Psoas muscle (tissue), 8 donors: ENCODE results near the gene KIF9. TPM values are rescaled to one million over a fixed set of nuclear protein-coding genes. Genes with fewer than 3 reads are reported as not detected.
"Not testable (repeated sequence)": the region's sequence is repeated elsewhere in the genome, so short reads cannot be mapped to it uniquely, and the experiment has no call there.

Source experiments
- ATAC-seq, 4 donors: fragments of 200-7000 bp; cut with Tn5 transposase; one replicate each; pipeline ENCODE4 v1.9.1; 2020; ENCODE audit warnings: moderate library complexity in 3 of 4, mild to moderate bottlenecking in 2 of 4
- DNase-seq, 2 donors: peaks; one replicate each; pipeline ENCODE4 v3.0.0-alpha.2; 2020
- H3K27ac ChIP-seq: fragments of 200-600 bp; one replicate; pipeline ENCODE4 v1.8.0; 2022
- H3K27me3 ChIP-seq, 3 donors: fragments of 200-600 bp in 1 of 3; one replicate each; pipeline versions ENCODE4 v1.6.1 to v1.8.0; 2013 to 2022; ENCODE audit warnings: low read length in 2 of 3, mild to moderate bottlenecking in 2 of 3, moderate library complexity in 1 of 3; ENCODE audit not compliant: insufficient read depth in 3 of 3
- H3K36me3 ChIP-seq, 2 donors: fragments of 200-600 bp in 1 of 2; one replicate each; pipeline versions ENCODE4 v1.6.1 to v1.8.0; 2013 to 2022; ENCODE audit warnings: low read depth in 1 of 2, mild to moderate bottlenecking in 1 of 2, moderate library complexity in 1 of 2; ENCODE audit not compliant: insufficient read depth in 1 of 2
- H3K4me1 ChIP-seq: fragments of 200-600 bp; one replicate; pipeline ENCODE4 v1.8.0; 2022
- H3K4me3 ChIP-seq: fragments of 200-600 bp; one replicate; pipeline ENCODE4 v1.8.0; 2022; ENCODE audit warnings: mild to moderate bottlenecking
- H3K9me3 ChIP-seq: fragments of 200-600 bp; one replicate; pipeline ENCODE4 v1.8.0; 2022
- WGBS, 3 donors: extraction: QIAGEN DNeasy Blood & Tissue Kit; methylation state at CpG; one replicate each; pipeline versions ENCODE4 v1.1.6 to v1.1.7; 2013; 5-methylcytosine and 5-hydroxymethylcytosine counted together
- intact Hi-C, 2 donors: fragments of 100-400 bp; cut with DNase I; formaldehyde crosslinking; loops; one replicate each; pipeline versions ENCODE4 v1.11.0 to v1.14.2; 2022
- polyA plus RNA-seq, 3 donors: library from polyadenylated mRNA; stranded (reverse); fragments of 200-250 nt; gene quantifications; one replicate each; pipeline ENCODE4 v1.2.3, GENCODE V29; 2013
- total RNA-seq, 4 donors: library from RNA; stranded (reverse); fragmentation: NEBNext Ultra II Directional in 2 of 4; extraction: Animal tissue kit (Norgen Biotek cat#: 25700) in 2 of 4; gene quantifications; one replicate each; pipeline versions ENCODE4 v1.2.1 to v1.2.4, GENCODE V29; 2021 to 2023
- TF ChIP-seq, protein P1 (sequence below): fragments of 200-600 bp; IDR thresholded peaks from one replicate; pipeline ENCODE4 v1.8.0; 2022; ENCODE audit warnings: antibody characterized with exemption
- donor health status: healthy with polysubstance abuse.
- donor health status: DM: no; HTN: no; CAD: no; lungs with moderate emphysema.
- donor health status: Bipolar disorder and iron deficiency.
- donor health status: healthy.
- donor health status: DM: yes; HTN: yes; CAD: no.
- donor health status: DM: no; HTN: no; CAD: no.
- donor health status: DM: no; HTN: no; CAD: no.
- donor health status: DM: yes; HTN: yes; CAD: no.

Gene KIF9
- total and polyA plus RNA-seq, 7 donors: 3.5 to 15.5 (median 5.9) TPM

DNA sequence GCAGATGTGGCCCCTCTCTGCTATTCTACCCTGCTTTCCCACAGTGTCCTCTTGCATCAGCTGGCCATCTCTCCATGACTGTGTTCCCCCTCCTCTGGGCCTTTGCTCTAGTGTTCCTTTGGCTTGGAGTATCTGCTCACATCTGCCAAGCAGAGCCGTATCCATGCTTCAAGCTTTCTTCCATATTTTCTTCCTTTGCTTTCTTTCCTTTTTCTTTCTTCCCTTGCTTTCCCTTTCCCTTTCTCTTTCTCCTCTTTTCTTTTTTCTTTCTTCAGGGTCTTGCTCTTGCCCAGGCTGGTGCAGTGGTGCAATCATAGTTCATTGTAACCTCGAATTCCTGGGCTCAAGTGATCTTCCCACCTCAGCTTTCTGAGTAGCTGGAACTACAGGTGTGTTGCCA, 12.7 kb upstream of the KIF9 start:
- TF ChIP-seq, protein P1, sequence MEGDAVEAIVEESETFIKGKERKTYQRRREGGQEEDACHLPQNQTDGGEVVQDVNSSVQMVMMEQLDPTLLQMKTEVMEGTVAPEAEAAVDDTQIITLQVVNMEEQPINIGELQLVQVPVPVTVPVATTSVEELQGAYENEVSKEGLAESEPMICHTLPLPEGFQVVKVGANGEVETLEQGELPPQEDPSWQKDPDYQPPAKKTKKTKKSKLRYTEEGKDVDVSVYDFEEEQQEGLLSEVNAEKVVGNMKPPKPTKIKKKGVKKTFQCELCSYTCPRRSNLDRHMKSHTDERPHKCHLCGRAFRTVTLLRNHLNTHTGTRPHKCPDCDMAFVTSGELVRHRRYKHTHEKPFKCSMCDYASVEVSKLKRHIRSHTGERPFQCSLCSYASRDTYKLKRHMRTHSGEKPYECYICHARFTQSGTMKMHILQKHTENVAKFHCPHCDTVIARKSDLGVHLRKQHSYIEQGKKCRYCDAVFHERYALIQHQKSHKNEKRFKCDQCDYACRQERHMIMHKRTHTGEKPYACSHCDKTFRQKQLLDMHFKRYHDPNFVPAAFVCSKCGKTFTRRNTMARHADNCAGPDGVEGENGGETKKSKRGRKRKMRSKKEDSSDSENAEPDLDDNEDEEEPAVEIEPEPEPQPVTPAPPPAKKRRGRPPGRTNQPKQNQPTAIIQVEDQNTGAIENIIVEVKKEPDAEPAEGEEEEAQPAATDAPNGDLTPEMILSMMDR: no peak
- WGBS, 3 donors: 75 to 82% (median 82%) methylated on average over 2 of the region's 2 CpGs
- Histone ChIP-seq H3K27me3 (no peaks in the 10 kb centered on the region), H3K36me3 (peaks cover 0 to 13% of the 10 kb centered on the region in 2 donors), H3K4me1 (peaks cover 18% of the 10 kb centered on the region), H3K4me3 (no peak overlapping the region), H3K9me3 (no peaks in the 10 kb centered on the region), H3K27ac (no peak overlapping the region)
- DNase-seq (no peak), ATAC-seq (no peak)
- intact Hi-C loops: no loop called here

DNA sequence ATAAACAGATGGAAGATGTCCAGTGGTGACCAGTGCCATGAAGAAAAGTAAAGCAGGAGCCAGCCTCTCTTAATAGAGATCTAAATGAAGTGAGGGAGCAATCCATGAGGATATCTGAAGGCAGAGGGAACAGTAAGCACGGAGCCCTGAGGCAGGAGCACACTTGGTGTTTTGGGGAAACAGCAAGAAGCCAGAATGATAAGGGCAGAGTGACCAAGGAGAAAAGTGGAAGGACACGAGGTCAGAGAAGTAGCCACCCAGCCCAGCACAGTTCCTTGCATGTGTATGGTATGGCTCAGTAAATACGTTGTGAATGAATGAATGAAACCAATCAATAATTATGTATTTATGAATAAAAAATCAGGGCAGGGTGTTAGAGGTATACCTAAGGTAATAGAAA, 11.8 kb upstream of the KIF9 start:
- Histone ChIP-seq H3K27me3 (no peaks in the 10 kb centered on the region), H3K9me3 (no peaks in the 10 kb centered on the region), H3K27ac (no peak overlapping the region), H3K4me3 (no peak overlapping the region), H3K36me3 (peaks cover 0 to 21% of the 10 kb centered on the region in 2 donors), H3K4me1 (peaks cover 18% of the 10 kb centered on the region)
- 84 to 93% (median 89%) methylated on average over 3 of the region's 3 CpGs for WGBS, 3 donors
- no peak for DNase-seq
- intact Hi-C loops: no loop called here
- no peak for ATAC-seq
- TF ChIP-seq, protein P1: no peak

DNA sequence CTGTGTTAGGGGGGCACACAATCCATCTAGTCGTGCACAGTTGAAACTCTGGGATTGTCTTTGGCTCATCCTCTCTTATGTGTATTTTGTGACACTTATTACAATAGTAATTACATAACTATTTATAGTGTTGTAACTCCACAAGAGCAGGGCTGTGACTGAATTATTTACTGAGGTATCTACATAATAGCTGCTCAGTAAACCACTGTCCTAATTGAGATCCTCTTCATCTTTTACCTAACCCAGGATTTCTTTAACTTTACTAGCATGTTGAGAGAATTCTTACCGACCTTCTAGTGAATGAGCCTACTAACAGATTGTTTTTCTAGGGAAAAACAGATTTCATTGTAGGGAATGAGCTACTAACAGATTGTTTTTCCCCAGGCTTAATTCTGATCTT, 11.2 kb upstream of the KIF9 start:
- peaks cover 3 to 27% of the 10 kb centered on the region in 2 donors for H3K36me3 ChIP-seq
- H3K9me3 ChIP-seq: no peaks in the 10 kb centered on the region
- intact Hi-C loops: no loop called here
- TF ChIP-seq, protein P1: no peak
- H3K27me3 ChIP-seq: no peaks in the 10 kb centered on the region
- H3K4me1 ChIP-seq: peaks cover 18% of the 10 kb centered on the region
- 74 to 86% (median 83%) methylated on average over 2 of the region's 2 CpGs for WGBS, 3 donors
- no peak overlapping the region for H3K27ac ChIP-seq
- no peak overlapping the region for H3K4me3 ChIP-seq
- no peak for ATAC-seq
- DNase-seq: no peak

DNA sequence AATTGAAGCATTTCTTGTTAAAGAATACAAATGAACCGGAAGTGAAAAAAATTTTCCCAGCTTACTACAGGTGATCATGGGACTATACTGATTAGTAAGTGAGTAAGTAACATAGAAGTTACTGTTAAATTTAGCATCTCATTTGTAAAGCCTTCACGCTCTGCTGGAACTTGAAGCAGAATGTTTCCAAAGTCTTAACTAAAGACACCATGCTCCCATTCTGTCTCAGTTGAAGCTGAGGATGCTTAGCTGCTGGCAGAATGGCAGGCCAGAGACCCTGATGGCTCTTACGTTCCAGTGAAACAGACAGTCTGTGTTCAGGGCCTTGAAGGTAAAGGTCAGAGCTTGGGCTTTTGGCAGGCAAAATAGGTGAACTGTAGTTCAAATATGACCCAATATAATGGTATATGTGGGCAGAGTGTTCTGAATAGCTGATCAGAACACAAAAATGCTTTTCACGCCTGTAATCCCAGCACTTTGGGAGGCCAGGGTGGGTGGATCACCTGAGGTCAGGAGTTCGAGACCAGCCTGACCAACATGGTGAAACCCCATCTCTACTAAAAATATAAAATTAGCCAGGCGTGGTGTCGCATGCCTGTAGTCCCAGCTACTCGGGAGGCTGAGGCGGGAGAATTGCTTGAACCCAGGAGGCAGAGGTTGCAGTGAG, 9.3 kb upstream of the KIF9 start:
- H3K27ac ChIP-seq, H3K27me3 ChIP-seq, DNase-seq, intact Hi-C loops, H3K9me3 ChIP-seq, ATAC-seq, H3K4me3 ChIP-seq: not testable (repeated sequence)
- peaks cover 10 to 46% of the 10 kb centered on the region in 2 donors for H3K36me3 ChIP-seq
- WGBS, 3 donors: 94 to 98% (median 96%) methylated on average over 9 of the region's 9 CpGs
- peaks cover 16% of the 10 kb centered on the region for H3K4me1 ChIP-seq

DNA sequence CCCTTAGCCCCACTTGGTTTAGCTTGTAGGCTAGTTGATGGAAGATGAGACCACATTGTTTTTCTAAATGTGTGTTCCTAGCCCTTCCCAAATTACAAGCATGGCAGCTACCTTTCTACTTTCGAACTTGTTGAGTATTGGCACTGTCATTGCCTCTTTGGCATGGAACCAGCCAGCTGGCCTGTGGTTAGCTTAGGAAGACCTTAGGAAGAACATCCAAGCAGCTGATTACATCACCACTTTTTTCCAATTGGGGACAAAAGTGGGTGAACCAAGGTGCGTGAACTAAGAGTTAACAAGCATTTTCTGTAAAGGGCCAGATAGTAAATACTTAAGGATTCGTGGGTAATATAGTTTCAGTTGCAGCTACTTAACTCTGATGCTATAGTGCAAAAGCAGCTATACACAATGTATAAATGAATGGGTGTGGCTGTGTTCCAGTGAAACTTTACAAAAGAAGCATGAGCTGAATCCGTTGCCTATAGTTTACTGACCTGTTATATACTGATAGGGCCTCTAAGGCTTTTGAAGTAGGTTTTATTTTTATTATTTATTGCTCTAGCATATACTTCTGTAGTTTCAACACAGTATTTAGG, 8.7 kb upstream of the KIF9 start:
- peaks cover 10 to 48% of the 10 kb centered on the region in 2 donors for H3K36me3 ChIP-seq
- no peak for DNase-seq
- H3K4me1 ChIP-seq: peaks cover 10% of the 10 kb centered on the region
- H3K27ac ChIP-seq: no peak overlapping the region
- no peaks in the 10 kb centered on the region for H3K9me3 ChIP-seq
- H3K4me3 ChIP-seq: no peak overlapping the region
- no peak for ATAC-seq
- H3K27me3 ChIP-seq: no peaks in the 10 kb centered on the region
- WGBS, 3 donors: 61 to 78% (median 67%) methylated on average over 4 of the region's 4 CpGs
- TF ChIP-seq, protein P1: no peak
- intact Hi-C loops: no loop called here
